ENCODE results near the gene SELENBP1. TPM values are rescaled to one million over a fixed set of nuclear protein-coding genes. Genes with fewer than 3 reads are reported as not detected.

Gene SELENBP1
- total RNA-seq, 4 donors from 2014 or later, result 194 to 623 (median 467) TPM

- no peak for DNase-seq
- Histone ChIP-seq H3K4me3 (no peak overlapping the region), H3K9me3 (no peaks in the 10 kb centered on the region), H3K27me3 (no peaks in the 10 kb centered on the region), H3K36me3 (peaks cover 3 to 85% (median 4%) of the 10 kb centered on the region in 3 donors), H3K4me1 (no peaks in the 10 kb centered on the region), H3K27ac (no peak overlapping the region)
- TF ChIP-seq, protein P1, sequence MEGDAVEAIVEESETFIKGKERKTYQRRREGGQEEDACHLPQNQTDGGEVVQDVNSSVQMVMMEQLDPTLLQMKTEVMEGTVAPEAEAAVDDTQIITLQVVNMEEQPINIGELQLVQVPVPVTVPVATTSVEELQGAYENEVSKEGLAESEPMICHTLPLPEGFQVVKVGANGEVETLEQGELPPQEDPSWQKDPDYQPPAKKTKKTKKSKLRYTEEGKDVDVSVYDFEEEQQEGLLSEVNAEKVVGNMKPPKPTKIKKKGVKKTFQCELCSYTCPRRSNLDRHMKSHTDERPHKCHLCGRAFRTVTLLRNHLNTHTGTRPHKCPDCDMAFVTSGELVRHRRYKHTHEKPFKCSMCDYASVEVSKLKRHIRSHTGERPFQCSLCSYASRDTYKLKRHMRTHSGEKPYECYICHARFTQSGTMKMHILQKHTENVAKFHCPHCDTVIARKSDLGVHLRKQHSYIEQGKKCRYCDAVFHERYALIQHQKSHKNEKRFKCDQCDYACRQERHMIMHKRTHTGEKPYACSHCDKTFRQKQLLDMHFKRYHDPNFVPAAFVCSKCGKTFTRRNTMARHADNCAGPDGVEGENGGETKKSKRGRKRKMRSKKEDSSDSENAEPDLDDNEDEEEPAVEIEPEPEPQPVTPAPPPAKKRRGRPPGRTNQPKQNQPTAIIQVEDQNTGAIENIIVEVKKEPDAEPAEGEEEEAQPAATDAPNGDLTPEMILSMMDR (IDR thresholded peaks at IDR 0.05), result no peak
- TF ChIP-seq POLR2A (IDR thresholded peaks at IDR 0.05), result no peak
Measured at GRCh38 chr1:151407304-151407703, 34.8 kb upstream of the SELENBP1 start.

- H3K36me3 ChIP-seq, result peaks cover 3 to 85% (median 4%) of the 10 kb centered on the region in 3 donors
- TF ChIP-seq, protein P1 (IDR thresholded peaks at IDR 0.05), result no peak
- no peak for TF ChIP-seq POLR2A (IDR thresholded peaks at IDR 0.05)
- DNase-seq, result no peak
- no peaks in the 10 kb centered on the region for H3K9me3 ChIP-seq
- no peaks in the 10 kb centered on the region for H3K27me3 ChIP-seq
- no peak overlapping the region for H3K27ac ChIP-seq
- H3K4me3 ChIP-seq, result no peak overlapping the region
- H3K4me1 ChIP-seq, result no peaks in the 10 kb centered on the region
Measured at GRCh38 chr1:151406176-151406575, 33.7 kb upstream of the SELENBP1 start.

GRCh38 chr1:151405187-151405951 is 32.9 kb upstream of the SELENBP1 start:
- TF ChIP-seq, protein P1 (IDR thresholded peaks at IDR 0.05), result no peak
- TF ChIP-seq POLR2A (IDR thresholded peaks at IDR 0.05), result no peak
- Histone ChIP-seq H3K4me1 (peaks cover 0 to 8% (median 2%) of the 10 kb centered on the region in 4 donors), H3K36me3 (peaks cover 3 to 81% (median 4%) of the 10 kb centered on the region in 3 donors), H3K27me3 (no peaks in the 10 kb centered on the region), H3K27ac (no peak overlapping the region), H3K4me3 (no peak overlapping the region), H3K9me3 (no peaks in the 10 kb centered on the region)
- DNase-seq, result no peak

GRCh38 chr1:151403612-151404011 is 31.1 kb upstream of the SELENBP1 start:
- no peak for TF ChIP-seq POLR2A (IDR thresholded peaks at IDR 0.05)
- TF ChIP-seq, protein P1 (IDR thresholded peaks at IDR 0.05), result no peak
- no peak for DNase-seq
- Histone ChIP-seq H3K27ac (no peak overlapping the region), H3K36me3 (peaks cover 0 to 63% (median 0%) of the 10 kb centered on the region in 3 donors), H3K4me3 (no peak overlapping the region), H3K4me1 (peaks cover 0 to 16% (median 4%) of the 10 kb centered on the region in 4 donors), H3K27me3 (no peaks in the 10 kb centered on the region), H3K9me3 (no peaks in the 10 kb centered on the region)

DNA sequence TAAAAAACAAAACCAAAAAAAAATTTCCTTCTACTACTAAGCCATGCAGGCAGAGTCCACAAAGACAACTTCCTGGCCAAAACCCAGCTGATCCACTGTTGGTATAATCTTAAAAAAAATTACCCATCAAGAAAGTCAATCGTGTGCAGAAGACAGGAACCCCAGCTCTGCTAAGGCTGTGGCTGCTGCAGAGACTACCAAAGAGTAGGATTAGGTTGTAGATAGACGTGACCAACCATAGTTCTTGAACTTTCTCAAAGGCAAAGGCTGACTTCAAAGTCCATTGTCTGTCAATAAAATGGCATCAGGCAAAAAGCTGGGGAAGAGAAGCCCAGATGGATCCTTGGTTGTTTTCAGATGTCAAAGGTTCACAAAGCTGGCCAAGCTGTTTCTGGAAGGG is 30.3 kb upstream of the SELENBP1 start:
- H3K9me3 ChIP-seq, result no peaks in the 10 kb centered on the region
- H3K36me3 ChIP-seq, result peaks cover 0 to 55% (median 0%) of the 10 kb centered on the region in 3 donors
- peaks cover 0 to 16% (median 4%) of the 10 kb centered on the region in 4 donors for H3K4me1 ChIP-seq
- no peak for DNase-seq
- TF ChIP-seq POLR2A (IDR thresholded peaks at IDR 0.05), result no peak
- TF ChIP-seq, protein P1 (IDR thresholded peaks at IDR 0.05), result no peak
- H3K27me3 ChIP-seq, result no peaks in the 10 kb centered on the region
- peak overlapping the region in 1 of 4 donors; percentile 2 for H3K27ac ChIP-seq
- H3K4me3 ChIP-seq, result no peak overlapping the region

All from Peyer's patch (tissue), 4 donors.